HCT116 (cell line): ENCODE data around the gene GALNT2. TPM values are rescaled to one million over a fixed set of nuclear protein-coding genes. Genes with fewer than 3 reads are reported as not detected.

Experiments
- ATAC-seq: fragments of 200-7000 bp; cut with Tn5 transposase; 2 replicates; pipeline ENCODE4 v1.9.1; 2020; ENCODE audit warnings: mild to moderate bottlenecking, moderate library complexity
- BruUV-seq: library from RNA; stranded (reverse); fragments of 400-500 nt; replicated peaks from 2 replicates; lab custom pipeline; 2021; lab: Mats Ljungman, UMichigan
- CTCF ChIA-PET: fragments of 300-600 bp; sonication (Branson Sonifier 250); formaldehyde crosslinking; loops from one replicate; lab custom pipeline; 2021; ENCODE audit warnings: antibody characterized with exemption; lab: Charles Lee
- POLR2A ChIA-PET: fragments of 300-600, 350-600 bp; sonication (Branson Sonifier 250); formaldehyde crosslinking; loops from one replicate; lab custom pipeline; 2021; ENCODE audit warnings: antibody characterized with exemption; lab: Charles Lee
- RAD21 ChIA-PET, 2 experiments: fragments of 300-600 bp; sonication (Branson Sonifier 250); formaldehyde crosslinking; loops; one replicate each; lab custom pipeline; 2023; ENCODE audit warnings: low total read pairs in 2 of 2; ENCODE audit not compliant: uncharacterized antibody in 2 of 2, unreplicated experiment in 2 of 2, low non-redundant PET in 1 of 2; lab: Charles Lee
- DNase-seq: peaks from one replicate; pipeline ENCODE4 v3.0.0-alpha.2; 2010; ENCODE audit warnings: low read depth, low spot score
- H2AFZ ChIP-seq: fragments of 200-600 bp; shearing (Covaris generic), sonication (generic); 2 replicates; pipeline ENCODE4 v1.6.1; 2017; ENCODE audit warnings: low read depth, mixed run types, mixed read lengths, antibody characterized with exemption, low read length; ENCODE audit not compliant: poor library complexity, severe bottlenecking
- H3K27ac ChIP-seq: 2 replicates; pipeline ENCODE4 v1.5.1; 2012; ENCODE audit warnings: low read depth, low read length
- H3K27me3 ChIP-seq: fragments of 200-600 bp; sonication (generic); 2 replicates; pipeline ENCODE4 v1.6.1; 2016; ENCODE audit warnings: mixed run types, low read length, mixed read lengths; ENCODE audit not compliant: insufficient read depth
- H3K36me3 ChIP-seq, 2 experiments: fragments of 200-500 bp in 1 of 2; fragments of 200-600 bp in 1 of 2; sonication (Bioruptor generic) in 1 of 2; sonication (generic) in 1 of 2; 2 replicates each; pipeline versions ENCODE4 v1.5.1 to v1.6.1; 2014 to 2016; ENCODE audit warnings: low read length in 2 of 2, inconsistent platforms in 1 of 2, mixed read lengths in 1 of 2, mixed run types in 1 of 2; ENCODE audit not compliant: insufficient read depth in 2 of 2, control insufficient read depth in 1 of 2
- H3K4me1 ChIP-seq, 2 experiments: fragments of 200-600 bp in 1 of 2; sonication (generic) in 1 of 2; 2 replicates each; pipeline versions ENCODE4 v1.5.1 to v1.6.1; 2012 to 2017; ENCODE audit warnings: low read length in 2 of 2, inconsistent platforms in 1 of 2, mild to moderate bottlenecking in 1 of 2, mixed read lengths in 1 of 2, mixed run types in 1 of 2, moderate library complexity in 1 of 2; ENCODE audit not compliant: insufficient read depth in 2 of 2, control insufficient read depth in 1 of 2
- H3K4me2 ChIP-seq: fragments of 200-600 bp; sonication (generic); 2 replicates; pipeline ENCODE4 v1.6.1; 2017; ENCODE audit warnings: mixed run types, low read length, mixed read lengths
- H3K4me3 ChIP-seq, 2 experiments: fragments of 200-600 bp in 1 of 2; sonication (generic) in 1 of 2; replicated peaks in 1 of 2; 2 replicates each; pipeline ENCODE4 v1.5.1; 2011 to 2016; ENCODE audit warnings: low read length in 2 of 2, control low read depth in 1 of 2, low read depth in 1 of 2, mild to moderate bottlenecking in 1 of 2, mixed read lengths in 1 of 2, mixed run types in 1 of 2
- H3K79me2 ChIP-seq: fragments of 200-600 bp; sonication (generic); 2 replicates; pipeline ENCODE4 v1.6.1; 2017; ENCODE audit warnings: mild to moderate bottlenecking, mixed run types, low read length, moderate library complexity, mixed read lengths; ENCODE audit not compliant: insufficient read depth
- H3K9ac ChIP-seq: fragments of 200-600 bp; sonication (generic); 2 replicates; pipeline ENCODE4 v1.6.1; 2016; ENCODE audit warnings: low read length, mixed read lengths
- H3K9me2 ChIP-seq: fragments of 200-600 bp; sonication (generic), shearing (Covaris generic); 2 replicates; pipeline ENCODE4 v1.6.1; 2017; ENCODE audit warnings: mixed run types, mild to moderate bottlenecking, moderate library complexity; ENCODE audit not compliant: insufficient read depth
- H3K9me3 ChIP-seq, 2 experiments: fragments of 200-500 bp in 1 of 2; fragments of 200-600 bp in 1 of 2; sonication (Bioruptor generic) in 1 of 2; sonication (generic) in 1 of 2; 2 replicates each; pipeline ENCODE4 v1.6.1; 2014 to 2017; ENCODE audit warnings: low read length in 2 of 2, mixed read lengths in 2 of 2, inconsistent platforms in 1 of 2, low read depth in 1 of 2, mild to moderate bottlenecking in 1 of 2, mixed run types in 1 of 2, moderate library complexity in 1 of 2; ENCODE audit not compliant: control insufficient read depth in 1 of 2, insufficient read depth in 1 of 2
- H4K20me1 ChIP-seq: fragments of 200-600 bp; sonication (generic), shearing (Covaris generic); 2 replicates; pipeline ENCODE4 v1.6.1; 2017; ENCODE audit warnings: mixed run types, mild to moderate bottlenecking, moderate library complexity; ENCODE audit not compliant: insufficient read depth
- EGR1 ChIP-seq: IDR thresholded peaks from 2 replicates; pipeline ENCODE4 v1.6.1; 2012; ENCODE audit warnings: low read depth
- EZH2 ChIP-seq: fragments of 200-600 bp; sonication (generic); IDR thresholded peaks from 2 replicates; pipeline ENCODE4 v1.6.1; 2017; ENCODE audit warnings: antibody characterized with exemption, mixed run types
- FOSL1 ChIP-seq: IDR thresholded peaks from 2 replicates; pipeline ENCODE4 v1.6.1; 2012; ENCODE audit warnings: low read depth
- POLR2A ChIP-seq: IDR thresholded peaks from 2 replicates; pipeline ENCODE4 v1.7.0; 2011; ENCODE audit warnings: borderline replicate concordance; ENCODE audit not compliant: insufficient read depth, insufficient read length; ENCODE audit errors: extremely low read depth
- RAD21 ChIP-seq: IDR thresholded peaks from 2 replicates; pipeline ENCODE4 v1.6.1; 2012; ENCODE audit warnings: low read depth, mild to moderate bottlenecking
- SIN3A ChIP-seq: IDR thresholded peaks from 2 replicates; pipeline ENCODE4 v1.6.1; 2012; ENCODE audit warnings: low read depth
- SP1 ChIP-seq: IDR thresholded peaks from 2 replicates; pipeline ENCODE4 v1.6.1; 2012; ENCODE audit warnings: low read depth
- SRF ChIP-seq: IDR thresholded peaks from 2 replicates; pipeline ENCODE4 v1.6.1; 2012; ENCODE audit warnings: low read depth
- TCF7L2 ChIP-seq: IDR thresholded peaks from 2 replicates; pipeline ENCODE4 v1.7.0; 2011; ENCODE audit warnings: borderline replicate concordance, inconsistent platforms; ENCODE audit not compliant: insufficient read depth, insufficient read length; ENCODE audit errors: extremely low read depth
- YY1 ChIP-seq: IDR thresholded peaks from 2 replicates; pipeline ENCODE4 v1.6.1; 2011; ENCODE audit warnings: low read length, low read depth, moderate library complexity, mild to moderate bottlenecking; ENCODE audit not compliant: insufficient replicate concordance; ENCODE audit errors: extremely low read depth
- ZFX ChIP-seq: fragments of 450-650 bp; IDR thresholded peaks from 2 replicates; pipeline ENCODE4 v1.6.1; 2017
- intact Hi-C: fragments of 100-400 bp; cut with micrococcal nuclease; formaldehyde crosslinking; loops from 2 replicates; pipeline ENCODE4 v1.10.0; 2022
- total RNA-seq: library from RNA; stranded (reverse); gene quantifications from one replicate; pipeline ENCODE4 v1.2.1, GENCODE V29; 2021; ENCODE audit not compliant: unreplicated experiment
- TF ChIP-seq, protein P1 (sequence below): IDR thresholded peaks from 2 replicates; pipeline ENCODE4 v1.6.1; 2011; ENCODE audit warnings: mild to moderate bottlenecking, low read length, moderate library complexity; ENCODE audit not compliant: insufficient replicate concordance; ENCODE audit errors: extremely low read depth
- TF ChIP-seq, protein P2 (sequence below), 3 experiments: fragments of 200-600 bp in 1 of 3; sonication (generic) in 1 of 3; IDR thresholded peaks in 2 of 3; conservative IDR thresholded peaks in 1 of 3; 2 replicates each; pipeline ENCODE4 v1.5.1; 2012 to 2017; ENCODE audit warnings: low read depth in 2 of 3, low read length in 2 of 3, antibody characterized with exemption in 1 of 3, borderline replicate concordance in 1 of 3, control low read depth in 1 of 3, mild to moderate bottlenecking in 1 of 3, mixed read lengths in 1 of 3, mixed run types in 1 of 3, moderate library complexity in 1 of 3; ENCODE audit not compliant: insufficient read depth in 1 of 3

The GALNT2 gene
- total RNA-seq, 1 experiment from 2014 or later, result 40.8 TPM

DNA sequence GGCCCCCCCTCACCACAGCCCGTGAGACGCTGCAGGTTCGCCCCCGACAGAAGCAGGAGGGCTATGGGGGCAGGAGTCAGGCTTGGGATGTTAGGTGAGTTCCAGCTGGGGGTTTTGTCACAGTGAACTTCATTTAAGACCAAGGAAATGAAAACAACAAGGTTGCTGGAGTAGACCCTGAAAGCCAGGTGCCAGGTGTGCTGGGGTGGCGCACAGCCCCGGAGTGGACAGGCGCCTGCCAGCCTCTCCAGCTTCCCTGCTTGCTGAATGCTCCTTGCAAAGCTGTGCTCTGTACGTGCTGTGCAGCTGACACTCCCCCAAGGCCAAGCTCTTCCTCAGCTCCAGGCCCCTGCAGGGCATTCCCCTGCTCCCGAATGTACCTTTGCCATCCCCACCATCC, 256.6 kb downstream of the GALNT2 start:
- H3K27me3 ChIP-seq, result no peaks in the 10 kb centered on the region
- H4K20me1 ChIP-seq, result no peaks in the 10 kb centered on the region
- no peak for ATAC-seq
- no peaks in the 10 kb centered on the region for H3K36me3 ChIP-seq
- H3K27ac ChIP-seq, result no peak overlapping the region
- no peaks in the 10 kb centered on the region for H3K9me2 ChIP-seq
- no peak for TF ChIP-seq TCF7L2
- BruUV-seq, result no TSS peak
- H3K4me1 ChIP-seq, result peaks cover 5 to 10% of the 10 kb centered on the region in 2 experiments; a peak in 3 of 4 replicates
- H3K9me3 ChIP-seq, result no peaks in the 10 kb centered on the region
- intact Hi-C loops, result no loop called here
- H3K79me2 ChIP-seq, result no peaks in the 10 kb centered on the region
- RAD21 ChIA-PET, result no interaction called here
- DNase-seq, result no peak
- CTCF ChIA-PET, result no interaction called here
- H3K4me3 ChIP-seq, result no peak overlapping the region
- H3K9ac ChIP-seq, result no peak overlapping the region
- POLR2A ChIA-PET, result no interaction called here
- no peak overlapping the region for H3K4me2 ChIP-seq
- no peak overlapping the region for H2AFZ ChIP-seq

DNA sequence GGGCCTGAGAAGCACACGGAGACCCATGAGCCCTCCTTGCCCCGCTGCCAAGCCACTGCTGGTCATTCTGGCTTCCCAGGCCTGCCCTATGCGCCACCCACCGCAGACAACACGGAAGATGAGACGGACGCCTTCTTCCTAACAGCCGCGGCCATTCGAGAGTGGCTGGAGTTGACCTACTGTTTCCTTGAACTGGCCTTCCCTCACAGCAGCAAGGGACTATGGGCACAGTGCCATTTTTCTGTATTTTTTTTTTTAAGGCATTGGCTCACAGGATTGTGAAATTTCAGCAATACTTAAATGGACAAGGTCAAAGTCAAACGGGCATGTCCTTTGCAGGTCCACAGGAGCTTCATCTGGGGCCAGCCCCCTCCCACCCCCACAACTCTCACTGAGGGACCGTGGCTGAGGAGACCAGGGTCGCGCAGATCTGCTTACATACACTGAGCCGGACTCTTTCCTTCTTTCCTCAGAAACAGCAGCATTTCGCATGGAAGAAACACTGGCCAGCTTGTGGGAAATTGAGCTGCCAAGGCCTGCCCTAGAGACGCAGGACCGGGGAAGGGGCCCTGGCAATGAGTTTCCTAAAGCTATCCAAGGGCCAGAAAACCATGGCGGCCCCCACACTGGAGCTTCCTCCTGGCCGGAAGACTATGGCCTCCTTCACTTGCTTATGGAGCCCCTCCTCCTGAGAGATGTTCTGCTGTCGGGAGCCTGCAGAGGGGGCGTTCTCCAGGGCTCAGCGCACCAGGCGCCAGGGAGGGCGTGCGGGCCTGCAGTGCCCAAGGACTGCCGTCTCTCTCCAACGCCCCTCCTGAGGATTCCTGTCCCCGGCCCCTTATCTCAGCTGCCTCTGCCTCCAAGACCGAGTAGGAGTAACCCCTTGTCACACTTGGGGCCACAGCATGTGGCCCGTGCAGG, 260.2 kb downstream of the GALNT2 start:
- intact Hi-C loops, result no loop called here
- no peaks in the 10 kb centered on the region for H3K27me3 ChIP-seq
- H3K4me1 ChIP-seq, result peaks cover 5 to 10% of the 10 kb centered on the region in 2 experiments; a peak in 3 of 4 replicates
- BruUV-seq, result no TSS peak
- H3K79me2 ChIP-seq, result no peaks in the 10 kb centered on the region
- H3K9ac ChIP-seq, result no peak overlapping the region
- no peaks in the 10 kb centered on the region for H3K9me2 ChIP-seq
- H3K4me3 ChIP-seq, result no peak overlapping the region
- DNase-seq, result no peak
- peak overlapping the region; percentile 12 for H2AFZ ChIP-seq
- RAD21 ChIA-PET, result no interaction called here
- ATAC-seq, result peak; percentile 34
- no peaks in the 10 kb centered on the region for H3K36me3 ChIP-seq
- no peak overlapping the region; the same call in 1 of the 2 replicates for H3K27ac ChIP-seq
- H4K20me1 ChIP-seq, result no peaks in the 10 kb centered on the region
- peak overlapping the region; percentile 49 for H3K4me2 ChIP-seq
- POLR2A ChIA-PET, result no interaction called here
- CTCF ChIA-PET, result no interaction called here
- no peaks in the 10 kb centered on the region for H3K9me3 ChIP-seq
- TF ChIP-seq, protein P1, sequence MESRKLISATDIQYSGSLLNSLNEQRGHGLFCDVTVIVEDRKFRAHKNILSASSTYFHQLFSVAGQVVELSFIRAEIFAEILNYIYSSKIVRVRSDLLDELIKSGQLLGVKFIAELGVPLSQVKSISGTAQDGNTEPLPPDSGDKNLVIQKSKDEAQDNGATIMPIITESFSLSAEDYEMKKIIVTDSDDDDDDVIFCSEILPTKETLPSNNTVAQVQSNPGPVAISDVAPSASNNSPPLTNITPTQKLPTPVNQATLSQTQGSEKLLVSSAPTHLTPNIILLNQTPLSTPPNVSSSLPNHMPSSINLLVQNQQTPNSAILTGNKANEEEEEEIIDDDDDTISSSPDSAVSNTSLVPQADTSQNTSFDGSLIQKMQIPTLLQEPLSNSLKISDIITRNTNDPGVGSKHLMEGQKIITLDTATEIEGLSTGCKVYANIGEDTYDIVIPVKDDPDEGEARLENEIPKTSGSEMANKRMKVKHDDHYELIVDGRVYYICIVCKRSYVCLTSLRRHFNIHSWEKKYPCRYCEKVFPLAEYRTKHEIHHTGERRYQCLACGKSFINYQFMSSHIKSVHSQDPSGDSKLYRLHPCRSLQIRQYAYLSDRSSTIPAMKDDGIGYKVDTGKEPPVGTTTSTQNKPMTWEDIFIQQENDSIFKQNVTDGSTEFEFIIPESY, result no peak
- no peak for TF ChIP-seq POLR2A
- TF ChIP-seq, protein P2, sequence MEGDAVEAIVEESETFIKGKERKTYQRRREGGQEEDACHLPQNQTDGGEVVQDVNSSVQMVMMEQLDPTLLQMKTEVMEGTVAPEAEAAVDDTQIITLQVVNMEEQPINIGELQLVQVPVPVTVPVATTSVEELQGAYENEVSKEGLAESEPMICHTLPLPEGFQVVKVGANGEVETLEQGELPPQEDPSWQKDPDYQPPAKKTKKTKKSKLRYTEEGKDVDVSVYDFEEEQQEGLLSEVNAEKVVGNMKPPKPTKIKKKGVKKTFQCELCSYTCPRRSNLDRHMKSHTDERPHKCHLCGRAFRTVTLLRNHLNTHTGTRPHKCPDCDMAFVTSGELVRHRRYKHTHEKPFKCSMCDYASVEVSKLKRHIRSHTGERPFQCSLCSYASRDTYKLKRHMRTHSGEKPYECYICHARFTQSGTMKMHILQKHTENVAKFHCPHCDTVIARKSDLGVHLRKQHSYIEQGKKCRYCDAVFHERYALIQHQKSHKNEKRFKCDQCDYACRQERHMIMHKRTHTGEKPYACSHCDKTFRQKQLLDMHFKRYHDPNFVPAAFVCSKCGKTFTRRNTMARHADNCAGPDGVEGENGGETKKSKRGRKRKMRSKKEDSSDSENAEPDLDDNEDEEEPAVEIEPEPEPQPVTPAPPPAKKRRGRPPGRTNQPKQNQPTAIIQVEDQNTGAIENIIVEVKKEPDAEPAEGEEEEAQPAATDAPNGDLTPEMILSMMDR (IDR thresholded peaks at IDR 0.05 in 2 of 3, conservative IDR thresholded peaks at IDR 0.05 in 1 of 3; ENCODE audit: borderline replicate concordance in 1 of 3, insufficient read depth in 1 of 3, low read depth in 2 of 3, low read length in 2 of 3), result no peak
- TF ChIP-seq SIN3A, result no peak
- no peak for TF ChIP-seq SRF
- no peak for TF ChIP-seq EZH2
- no peak for TF ChIP-seq ZFX
- no peak for TF ChIP-seq EGR1
- no peak for TF ChIP-seq YY1
- TF ChIP-seq FOSL1, result no peak
- TF ChIP-seq RAD21, result no peak
- no peak for TF ChIP-seq SP1
